ENCODE measurements around the gene TANGO2.

DNA sequence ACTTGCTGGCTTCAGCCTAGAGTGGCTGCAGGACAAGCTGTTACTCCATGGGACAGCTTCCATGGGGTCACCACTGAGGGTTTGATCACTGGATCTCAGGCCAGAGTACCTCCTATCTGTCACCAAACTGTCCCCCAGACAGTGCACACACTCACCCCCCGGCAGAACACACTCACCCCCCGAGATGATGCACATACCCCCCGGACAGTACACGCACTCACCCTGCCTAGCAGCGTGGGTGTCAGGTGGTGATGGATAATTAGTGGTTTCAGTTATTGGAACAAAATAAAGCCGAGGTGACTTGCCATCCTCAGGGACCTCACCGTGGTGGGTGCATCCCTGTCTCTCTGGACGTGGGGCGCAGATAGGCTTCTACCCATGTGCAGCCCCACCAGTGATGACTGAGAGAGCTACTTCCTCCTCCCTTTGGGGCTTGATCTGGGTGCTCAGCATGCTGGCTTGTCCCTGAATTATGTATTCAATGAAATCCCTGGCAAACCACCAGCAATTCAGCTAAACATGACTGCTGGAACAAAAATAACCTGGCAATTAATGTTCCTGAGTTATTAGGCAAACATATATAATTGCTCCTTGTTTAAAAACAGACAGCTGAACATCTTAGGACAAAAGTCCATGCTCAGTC lies 18.9 kb downstream of the TANGO2 start:
- TF ChIP-seq FOXA1 (IDR thresholded peaks at IDR 0.05) (no peak), ZNF384 (IDR thresholded peaks at IDR 0.05) (no peak)
